IPS-11a (cell line): ENCODE measurements around the gene INTU.
"Not testable (repeated sequence)": the region's sequence is repeated elsewhere in the genome, so short reads cannot be mapped to it uniquely, and the experiment has no call there.

Experiments used
- H3K4me3 ChIP-seq: one replicate; pipeline ENCODE4 v1.5.1; 2013; ENCODE audit warnings: low read depth, low read length, control low read depth

INTU gene

GRCh38 chr4:127642169-127642568 is 9.4 kb downstream of the INTU start:
- no peak overlapping the region for H3K4me3 ChIP-seq

- H3K4me3 ChIP-seq: no peak overlapping the region
Observed at GRCh38 chr4:127643791-127644190, 11.0 kb downstream of the INTU start.

GRCh38 chr4:127648061-127648460 is 15.3 kb downstream of the INTU start:
- no peak overlapping the region for H3K4me3 ChIP-seq

GRCh38 chr4:127655590-127655989 is 22.8 kb downstream of the INTU start:
- not testable (repeated sequence) for H3K4me3 ChIP-seq

GRCh38 chr4:127656047-127656680 is 23.4 kb downstream of the INTU start:
- no peak overlapping the region for H3K4me3 ChIP-seq

GRCh38 chr4:127660284-127660885 is 27.6 kb downstream of the INTU start:
- no peak overlapping the region for H3K4me3 ChIP-seq

- H3K4me3 ChIP-seq: no peak overlapping the region
Observed at GRCh38 chr4:127667116-127667515, 34.4 kb downstream of the INTU start.

GRCh38 chr4:127667772-127668171 is 35.0 kb downstream of the INTU start:
- H3K4me3 ChIP-seq: no peak overlapping the region

GRCh38 chr4:127668770-127669169 is 36.0 kb downstream of the INTU start:
- H3K4me3 ChIP-seq: no peak overlapping the region

- H3K4me3 ChIP-seq: no peak overlapping the region
Observed at GRCh38 chr4:127669691-127670090, 36.9 kb downstream of the INTU start.

GRCh38 chr4:127672111-127672510 is 39.4 kb downstream of the INTU start:
- H3K4me3 ChIP-seq: no peak overlapping the region

- H3K4me3 ChIP-seq: no peak overlapping the region
Observed at GRCh38 chr4:127685292-127685691, 52.5 kb downstream of the INTU start.

- no peak overlapping the region for H3K4me3 ChIP-seq
Observed at GRCh38 chr4:127686658-127687057, 53.9 kb downstream of the INTU start.

GRCh38 chr4:127687580-127687979 is 54.8 kb downstream of the INTU start:
- no peak overlapping the region for H3K4me3 ChIP-seq

- H3K4me3 ChIP-seq: no peak overlapping the region
Observed at GRCh38 chr4:127698789-127699200, 66.0 kb downstream of the INTU start.

- no peak overlapping the region for H3K4me3 ChIP-seq
Observed at GRCh38 chr4:127708985-127709384, 76.2 kb downstream of the INTU start.

GRCh38 chr4:127709456-127709855 is 76.7 kb downstream of the INTU start:
- H3K4me3 ChIP-seq: no peak overlapping the region

GRCh38 chr4:127730142-127730913 is 97.6 kb downstream of the INTU start, which contains the start of gene SLC25A31:
Gene SLC25A31, plus strand, starts transcription at chr4:127730400. Its CDS starts 146 bp downstream, at chr4:127730546.
- H3K4me3 ChIP-seq: no peak within 1 kb of the TSS

- no peak overlapping the region for H3K4me3 ChIP-seq
Observed at GRCh38 chr4:127731406-127731805, 98.6 kb downstream of the INTU start.

- no peak overlapping the region for H3K4me3 ChIP-seq
Observed at GRCh38 chr4:127732623-127733328, 100.0 kb downstream of the INTU start.

- H3K4me3 ChIP-seq: no peak overlapping the region
Observed at GRCh38 chr4:127734976-127735375, 102.2 kb downstream of the INTU start.
